Gastroesophageal sphincter (tissue), 4 donors: ENCODE data around the gene GGT1. TPM values are rescaled to one million over a fixed set of nuclear protein-coding genes. Genes with fewer than 3 reads are reported as not detected.
"Not testable (repeated sequence)": the region's sequence is repeated elsewhere in the genome, so short reads cannot be mapped to it uniquely, and the experiment has no call there.

Source experiments
- ATAC-seq: fragments of 150-250 bp; one replicate; pipeline ENCODE4 v1.9.1; 2016; ENCODE audit warnings: mild to moderate bottlenecking, moderate library complexity
- H3K27ac ChIP-seq, 4 donors: fragments of 200-600 bp; sonication (generic) in 3 of 4; 1 replicate in 3 of 4; 2 replicates in 1 of 4; pipeline ENCODE4 v1.5.1; 2016 to 2019
- H3K27me3 ChIP-seq: fragments of 200-600 bp; sonication (generic); one replicate; pipeline ENCODE4 v1.5.1; 2019
- H3K36me3 ChIP-seq, 2 donors: fragments of 200-600 bp; sonication (generic); one replicate each; pipeline ENCODE4 v1.5.1; 2019; ENCODE audit warnings: control low read depth in 1 of 2
- H3K4me1 ChIP-seq, 3 donors: fragments of 200-600 bp; sonication (generic); 1 replicate in 2 of 3; 2 replicates in 1 of 3; pipeline ENCODE4 v1.5.1; 2016 to 2019; ENCODE audit warnings: control low read depth in 2 of 3
- H3K4me3 ChIP-seq, 2 donors: fragments of 200-600 bp; sonication (generic); one replicate each; pipeline ENCODE4 v1.5.1; 2019; ENCODE audit warnings: mild to moderate bottlenecking in 1 of 2, moderate library complexity in 1 of 2
- H3K9me3 ChIP-seq, 3 donors: fragments of 200-600 bp; sonication (generic); one replicate each; pipeline ENCODE4 v1.5.1; 2017 to 2019; ENCODE audit warnings: control low read depth in 2 of 3
- CTCF ChIP-seq, 4 experiments: fragments of 200-600 bp in 2 of 4; fragments of 450-650 bp in 2 of 4; sonication (generic) in 1 of 4; IDR thresholded peaks; one replicate each; pipeline ENCODE4 v1.5.1; 2017 to 2019; ENCODE audit warnings: antibody characterized with exemption in 4 of 4, mild to moderate bottlenecking in 2 of 4, moderate library complexity in 2 of 4
- WGBS, 2 donors: methylation state at CpG; one replicate each; pipeline ENCODE4 v1.1.5; 2018; ENCODE audit warnings: low coverage in 1 of 2; 5-methylcytosine and 5-hydroxymethylcytosine counted together
- total RNA-seq, 4 donors: library from RNA; depleted of rRNA; stranded (reverse); fragments of >200 nt; gene quantifications; one replicate each; pipeline ENCODE4 v1.1.0, GENCODE V29; 2016

GGT1 gene
- total RNA-seq, 4 donors from 2014 or later = 0.47 to 5.0 (median 3.7) TPM

DNA sequence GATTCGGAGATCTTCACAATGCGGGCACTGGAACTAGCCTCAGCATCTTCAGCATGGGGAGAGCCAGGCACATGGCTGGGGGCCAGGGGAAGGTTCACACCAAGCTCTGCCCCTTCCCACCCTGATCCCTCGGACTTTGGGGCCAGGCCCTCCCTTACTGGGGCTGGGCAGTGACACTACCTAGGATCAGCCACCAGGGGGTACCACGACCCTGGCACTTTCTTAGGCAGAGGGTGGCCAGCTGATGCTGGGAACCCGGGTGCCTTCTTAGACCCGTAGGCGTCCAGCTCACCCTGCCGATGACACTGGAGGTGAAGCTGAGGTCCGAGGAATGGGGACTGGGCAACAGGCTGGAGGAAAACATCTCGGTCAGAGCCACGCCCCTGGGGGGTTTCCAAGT lies 26.1 kb downstream of the GGT1 start:
- H3K27me3 ChIP-seq, ATAC-seq, H3K9me3 ChIP-seq, H3K36me3 ChIP-seq, H3K4me3 ChIP-seq, H3K27ac ChIP-seq: not testable (repeated sequence)
- H3K4me1 ChIP-seq = peaks cover 0 to 19% (median 0%) of the 10 kb centered on the region in 3 donors
- TF ChIP-seq CTCF (IDR thresholded peaks at IDR 0.05) = peak in 3 of 4 experiments; percentile 33 to 54 (median 52)
- no CpG with 5 or more reads among the region's 11 CpGs for WGBS, 2 donors

- peaks cover 0 to 19% (median 0%) of the 10 kb centered on the region in 3 donors for H3K4me1 ChIP-seq
- ATAC-seq, H3K27me3 ChIP-seq, H3K27ac ChIP-seq, H3K4me3 ChIP-seq, H3K9me3 ChIP-seq, H3K36me3 ChIP-seq: not testable (repeated sequence)
- 43 to 45% methylated on average over 2 to 6 of the region's 7 CpGs for WGBS, 2 donors
Measured at GRCh38 chr22:24630812-24631427, 27.9 kb downstream of the GGT1 start.

- not testable (repeated sequence) for H3K9me3 ChIP-seq, H3K36me3 ChIP-seq, H3K4me3 ChIP-seq, H3K27me3 ChIP-seq, H3K27ac ChIP-seq, ATAC-seq
- H3K4me1 ChIP-seq = peaks cover 0 to 19% (median 0%) of the 10 kb centered on the region in 3 donors
- 20% methylated on average over 1 of the region's 16 CpGs; no CpG with 5 or more reads in 1 of the 2 donors for WGBS, 2 donors
Measured at GRCh38 chr22:24631430-24632122, 28.6 kb downstream of the GGT1 start.

DNA sequence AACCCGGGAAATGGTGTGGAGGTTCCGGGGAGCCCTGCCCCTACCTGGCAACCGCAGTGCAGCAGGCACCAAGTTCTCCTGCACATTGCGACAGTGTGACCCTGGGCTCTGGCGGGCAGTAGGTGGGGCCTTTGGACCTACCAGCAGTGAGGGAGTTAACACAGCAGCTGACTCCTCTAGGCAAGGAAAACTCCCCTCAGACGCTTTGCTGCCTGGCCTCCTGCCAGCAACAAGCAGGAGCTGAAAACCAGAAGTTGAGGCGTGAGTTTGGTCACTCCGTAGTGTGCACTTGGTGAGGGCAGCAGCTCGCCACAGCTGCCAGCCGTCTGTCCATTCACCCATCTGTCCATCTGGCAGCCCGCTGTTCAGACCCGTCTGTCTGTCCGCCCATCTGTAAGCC lies 29.6 kb downstream of the GGT1 start:
- peaks cover 0 to 19% (median 0%) of the 10 kb centered on the region in 3 donors for H3K4me1 ChIP-seq
- H3K36me3 ChIP-seq, H3K9me3 ChIP-seq, ATAC-seq, H3K27ac ChIP-seq, H3K27me3 ChIP-seq, H3K4me3 ChIP-seq: not testable (repeated sequence)
- no CpG with 5 or more reads among the region's 13 CpGs for WGBS, 2 donors

DNA sequence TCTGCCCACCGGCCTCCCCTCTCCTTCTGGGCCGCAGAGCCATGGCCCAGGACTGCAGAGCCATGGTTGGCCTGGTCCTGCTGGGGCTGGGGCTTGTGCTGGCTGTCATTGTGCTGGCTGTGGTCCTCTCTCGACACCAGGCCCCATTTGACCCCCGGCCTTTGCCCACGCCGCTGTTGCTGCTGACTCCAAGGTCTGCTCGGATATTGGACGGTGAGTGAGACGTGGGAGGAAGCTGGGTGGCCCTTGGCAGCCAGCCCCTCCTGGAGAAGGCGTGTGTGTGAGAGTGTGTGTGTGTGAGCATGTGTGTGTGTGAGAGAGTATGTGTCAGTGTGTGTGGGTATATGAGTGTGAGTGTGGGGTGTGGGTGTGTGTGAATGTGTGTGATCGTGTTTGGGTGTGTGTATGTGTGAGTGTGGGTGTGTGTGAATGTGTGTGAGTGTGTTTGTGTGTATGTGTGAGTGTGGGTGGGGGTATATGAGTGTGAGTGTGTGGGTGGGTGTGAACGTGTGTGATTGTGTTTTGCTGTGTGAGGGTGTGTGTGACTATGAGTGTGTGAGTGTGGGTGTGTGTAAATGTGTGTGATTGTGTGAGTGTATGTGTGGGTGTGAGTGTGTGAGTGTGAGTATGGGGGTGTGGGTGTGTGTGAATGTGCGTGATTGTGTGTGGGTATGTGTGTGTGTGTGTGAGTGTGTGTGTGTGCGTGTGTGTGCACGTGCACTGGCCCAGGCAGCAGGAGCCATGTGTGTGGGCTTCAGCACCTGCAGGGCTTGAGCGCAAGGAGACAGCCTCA lies 30.4 kb downstream of the GGT1 start:
- not testable (repeated sequence) for ATAC-seq, H3K36me3 ChIP-seq, H3K9me3 ChIP-seq, H3K4me3 ChIP-seq, H3K27me3 ChIP-seq, H3K27ac ChIP-seq
- WGBS, 2 donors = 49 to 70% methylated on average over 5 to 8 of the region's 16 CpGs
- peaks cover 0 to 19% (median 0%) of the 10 kb centered on the region in 3 donors for H3K4me1 ChIP-seq

DNA sequence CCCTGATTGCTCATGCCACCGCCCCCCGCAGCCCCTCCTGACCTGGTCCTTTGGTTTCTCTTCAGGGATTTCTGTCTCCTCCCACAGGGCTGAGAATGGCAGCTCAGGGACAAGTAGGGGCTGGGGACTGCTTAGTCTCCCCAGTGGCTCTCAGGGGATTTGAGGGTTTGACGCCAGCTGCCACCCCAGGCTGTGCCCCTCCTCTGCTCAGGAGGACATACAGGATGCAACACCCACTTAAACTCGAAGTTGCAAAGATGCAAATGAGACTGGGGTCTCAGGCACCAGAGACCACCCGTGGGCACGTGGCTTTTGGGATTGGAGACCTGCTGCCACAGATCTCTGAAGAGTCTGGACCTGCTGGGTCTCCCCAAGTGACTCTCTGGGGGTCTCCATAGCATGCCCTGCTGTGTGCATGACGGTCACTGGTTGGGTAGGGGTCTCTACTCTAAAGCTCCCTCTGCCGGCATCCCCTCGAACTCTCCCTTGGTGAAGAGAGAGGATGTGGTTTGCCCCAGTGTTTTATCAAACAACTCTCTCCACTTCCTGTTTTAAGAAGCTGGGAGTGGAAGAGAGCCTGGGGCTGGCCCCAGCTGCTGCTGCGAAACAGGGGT lies 31.9 kb downstream of the GGT1 start:
- H3K27me3 ChIP-seq, H3K4me3 ChIP-seq, H3K9me3 ChIP-seq, H3K27ac ChIP-seq, H3K36me3 ChIP-seq, ATAC-seq: not testable (repeated sequence)
- peaks cover 0 to 19% (median 0%) of the 10 kb centered on the region in 3 donors for H3K4me1 ChIP-seq
- WGBS, 2 donors = 37 to 49% methylated on average over 2 to 5 of the region's 10 CpGs

DNA sequence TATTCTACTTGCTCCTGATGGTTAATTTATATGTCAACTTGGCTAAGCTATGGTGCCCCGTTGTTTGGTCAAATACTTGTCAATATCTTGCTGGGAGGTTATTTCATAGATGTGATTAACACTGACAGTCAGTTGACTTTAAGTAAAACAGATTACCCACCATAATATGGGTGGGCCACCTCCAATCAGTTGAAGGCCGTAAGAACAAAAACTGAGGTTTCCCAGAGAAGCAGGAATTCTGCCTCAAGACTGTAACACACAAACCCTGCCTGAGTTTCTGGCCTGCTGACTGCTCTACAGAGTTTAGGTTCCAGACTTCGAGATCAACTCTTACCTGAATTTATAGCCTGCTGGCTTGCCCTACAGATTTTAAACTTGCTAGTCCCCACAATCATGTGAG lies 33.5 kb downstream of the GGT1 start:
- H3K27me3 ChIP-seq, ATAC-seq, H3K27ac ChIP-seq, H3K36me3 ChIP-seq, H3K4me3 ChIP-seq: not testable (repeated sequence)
- peaks cover 0 to 12% (median 0%) of the 10 kb centered on the region in 3 donors for H3K9me3 ChIP-seq
- 75 to 88% methylated on average over 3 of the region's 3 CpGs for WGBS, 2 donors
- peaks cover 0 to 18% (median 0%) of the 10 kb centered on the region in 3 donors for H3K4me1 ChIP-seq

- H3K27ac ChIP-seq, H3K27me3 ChIP-seq, H3K4me3 ChIP-seq, H3K4me1 ChIP-seq, H3K36me3 ChIP-seq, ATAC-seq: not testable (repeated sequence)
- no CpG with 5 or more reads among the region's 1 CpG for WGBS, 2 donors
- peaks cover 0 to 12% (median 0%) of the 10 kb centered on the region in 3 donors for H3K9me3 ChIP-seq
Measured at GRCh38 chr22:24642307-24642706, 39.3 kb downstream of the GGT1 start.

- H3K27ac ChIP-seq, H3K36me3 ChIP-seq, H3K4me3 ChIP-seq, H3K27me3 ChIP-seq, H3K4me1 ChIP-seq, ATAC-seq, H3K9me3 ChIP-seq: not testable (repeated sequence)
- WGBS, 2 donors = no CpG with 5 or more reads among the region's 11 CpGs
Measured at GRCh38 chr22:24644409-24644808, 41.4 kb downstream of the GGT1 start.

DNA sequence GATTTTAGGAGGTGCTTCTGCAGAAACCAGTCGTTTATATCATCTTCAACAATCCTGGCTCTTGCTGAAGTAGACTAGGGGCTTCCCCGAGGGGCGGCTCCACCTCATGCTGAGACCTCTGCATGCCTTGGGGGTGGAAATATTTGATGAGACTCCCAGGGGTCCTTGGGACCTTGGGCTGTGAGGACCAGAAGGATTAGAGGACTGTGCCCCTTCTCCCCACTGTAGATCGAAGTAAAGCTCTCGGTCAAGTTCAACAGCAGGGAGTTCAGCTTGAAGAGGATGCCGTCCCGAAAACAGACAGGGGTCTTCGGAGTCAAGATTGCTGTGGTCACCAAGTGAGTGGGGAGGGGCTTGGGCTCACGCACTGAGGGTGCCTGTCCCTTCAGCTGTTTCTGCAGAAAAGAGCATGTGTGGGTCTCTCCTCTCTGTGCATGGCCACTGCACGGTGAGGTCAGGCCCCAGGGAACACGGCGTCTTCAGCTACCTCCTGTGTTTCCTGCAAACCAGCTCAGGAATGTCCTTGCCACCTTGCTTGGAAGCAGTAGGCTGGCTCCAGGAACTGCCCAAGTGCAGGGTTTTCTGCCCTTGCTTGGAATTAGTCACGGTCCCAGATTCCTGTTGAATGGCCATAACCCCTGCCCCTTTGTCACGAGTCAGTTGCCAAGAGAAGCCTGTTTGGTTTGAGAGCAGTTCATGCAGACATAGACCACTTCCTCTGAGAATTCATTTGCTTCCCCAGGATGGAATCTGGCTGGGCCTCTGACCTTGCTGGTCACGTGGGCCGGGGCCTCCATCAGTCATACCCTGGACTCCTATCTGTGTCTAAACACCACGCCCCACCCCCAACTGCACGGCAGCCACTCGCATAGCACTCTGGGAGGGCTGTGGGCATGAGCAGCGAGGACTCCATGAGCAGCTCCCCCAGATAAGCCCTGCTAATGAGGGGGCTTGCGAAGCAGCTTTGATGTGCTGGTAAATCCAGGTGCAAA lies 42.7 kb downstream of the GGT1 start:
- H3K27me3 ChIP-seq, H3K9me3 ChIP-seq, H3K4me3 ChIP-seq, H3K36me3 ChIP-seq, H3K27ac ChIP-seq, H3K4me1 ChIP-seq: not testable (repeated sequence)
- peak; percentile 34 for ATAC-seq
- no CpG with 5 or more reads among the region's 21 CpGs for WGBS, 2 donors

DNA sequence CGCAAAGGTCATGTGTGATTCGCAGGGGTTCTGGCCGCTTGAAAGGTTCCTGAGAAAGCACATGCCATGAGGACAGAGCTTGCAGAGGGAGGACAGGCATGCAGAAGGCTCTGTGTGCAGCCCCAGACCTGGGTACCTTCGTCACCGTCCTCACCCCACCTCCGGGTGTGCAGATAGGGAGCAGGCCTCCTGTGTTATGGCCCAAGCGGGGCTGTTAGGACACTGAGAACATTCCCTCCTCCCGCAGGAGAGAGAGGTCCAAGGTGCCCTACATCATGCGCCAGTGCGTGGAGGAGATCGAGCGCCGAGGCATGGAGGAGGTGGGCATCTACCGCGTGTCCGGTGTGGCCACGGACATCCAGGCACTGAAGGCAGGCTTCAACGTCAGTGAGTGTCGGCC lies 43.8 kb downstream of the GGT1 start:
- not testable (repeated sequence) for ATAC-seq, H3K4me3 ChIP-seq, H3K27ac ChIP-seq, H3K36me3 ChIP-seq, H3K27me3 ChIP-seq, H3K9me3 ChIP-seq, H3K4me1 ChIP-seq
- 97% methylated on average over 7 of the region's 19 CpGs; no CpG with 5 or more reads in 1 of the 2 donors for WGBS, 2 donors
